H1 (cell line): ENCODE results near the gene SNCAIP.

Source experiments
- CBX5 ChIP-seq: fragments of 300-800, 300-1000 bp; sonication (generic); IDR thresholded peaks from 2 replicates; pipeline ENCODE4 v1.7.1; 2016; ENCODE audit warnings: antibody characterized with exemption, low read length, low read depth
- CEBPB ChIP-seq: IDR thresholded peaks from 2 replicates; pipeline ENCODE4 v1.6.1; 2012; ENCODE audit warnings: low read depth, low read length
- CHD1 ChIP-seq: IDR thresholded peaks from 2 replicates; pipeline ENCODE4 v1.6.1; 2012; ENCODE audit warnings: low read depth, low read length, improper control_type of control experiment
- EP300 ChIP-seq, 2 experiments: IDR thresholded peaks; 1 replicate in 1 of 2; 2 replicates in 1 of 2; pipeline ENCODE4 v1.6.1; 2011 to 2012; ENCODE audit warnings: low read depth in 2 of 2, low read length in 2 of 2, mild to moderate bottlenecking in 2 of 2, borderline replicate concordance in 1 of 2, inconsistent platforms in 1 of 2, moderate library complexity in 1 of 2
- EZH2 ChIP-seq: fragments of 200-600 bp; sonication (generic); IDR thresholded peaks from 2 replicates; pipeline ENCODE4 v1.7.1; 2012; ENCODE audit warnings: low read depth, mild to moderate bottlenecking, moderate library complexity, low read length, inconsistent platforms; ENCODE audit not compliant: severe bottlenecking
- GABPA ChIP-seq: IDR thresholded peaks from 2 replicates; pipeline ENCODE4 v1.6.1; 2011; ENCODE audit warnings: mild to moderate bottlenecking, low read length, moderate library complexity, borderline replicate concordance; ENCODE audit not compliant: insufficient read depth
- JUND ChIP-seq: IDR thresholded peaks from 2 replicates; pipeline ENCODE4 v1.6.1; 2011; ENCODE audit warnings: mild to moderate bottlenecking, improper control_type of control experiment, low read length
- POLR2AphosphoS5 ChIP-seq: IDR thresholded peaks from 2 replicates; pipeline ENCODE4 v1.6.1; 2011; ENCODE audit warnings: low read depth, low read length
- SP2 ChIP-seq: IDR thresholded peaks from 2 replicates; pipeline ENCODE4 v1.6.1; 2012; ENCODE audit warnings: mild to moderate bottlenecking, low read length, inconsistent platforms
- SRF ChIP-seq: IDR thresholded peaks from 2 replicates; pipeline ENCODE4 v1.6.1; 2011; ENCODE audit warnings: mild to moderate bottlenecking, low read depth, low read length, moderate library complexity
- TAF1 ChIP-seq: IDR thresholded peaks from 2 replicates; pipeline ENCODE4 v1.6.1; 2011; ENCODE audit warnings: mild to moderate bottlenecking, low read depth, low read length
- TAF7 ChIP-seq: optimal IDR thresholded peaks from 2 replicates; pipeline ENCODE3; 2011; ENCODE audit warnings: low read depth, mild to moderate bottlenecking, inconsistent platforms, low read length, moderate library complexity, borderline replicate concordance
- TF ChIP-seq, protein P1 (sequence below), 3 experiments: IDR thresholded peaks; 1 replicate in 2 of 3; 2 replicates in 1 of 3; pipeline versions ENCODE4 v1.5.1 to v1.6.1; 2011; ENCODE audit warnings: low read length in 3 of 3, mild to moderate bottlenecking in 3 of 3, inconsistent platforms in 2 of 3, low read depth in 1 of 3, moderate library complexity in 1 of 3; ENCODE audit not compliant: insufficient read depth in 1 of 3; ENCODE audit errors: control extremely low read depth in 1 of 3
- TF ChIP-seq, protein P2 (sequence below): IDR thresholded peaks from 2 replicates; pipeline ENCODE4 v1.6.1; 2012; ENCODE audit warnings: low read length, inconsistent platforms

DNA sequence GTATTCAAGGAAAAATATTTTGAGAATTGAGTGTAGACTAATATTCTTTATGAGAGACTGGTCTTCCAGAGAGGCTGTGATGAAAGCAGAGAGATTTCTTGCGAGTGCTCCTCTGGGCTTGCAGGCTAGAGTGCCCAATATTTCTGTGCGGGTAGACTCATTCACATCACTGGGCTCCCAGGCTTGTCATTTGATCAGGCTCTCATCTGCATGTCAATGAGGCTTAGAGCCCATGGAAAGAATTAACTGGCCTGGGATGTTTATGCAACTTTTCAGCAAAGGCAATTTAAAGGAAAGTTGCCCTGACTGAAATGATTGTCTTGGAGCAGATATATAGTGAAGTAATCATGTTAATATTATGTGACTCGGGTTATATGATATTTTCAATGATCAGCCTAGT is 42.3 kb downstream of the SNCAIP start:
- no peak for TF ChIP-seq TAF1
- no peak for TF ChIP-seq EP300 (IDR thresholded peaks at IDR 0.05; ENCODE audit: borderline replicate concordance in 1 of 2, low read depth in 2 of 2, low read length in 2 of 2)
- TF ChIP-seq, protein P1, sequence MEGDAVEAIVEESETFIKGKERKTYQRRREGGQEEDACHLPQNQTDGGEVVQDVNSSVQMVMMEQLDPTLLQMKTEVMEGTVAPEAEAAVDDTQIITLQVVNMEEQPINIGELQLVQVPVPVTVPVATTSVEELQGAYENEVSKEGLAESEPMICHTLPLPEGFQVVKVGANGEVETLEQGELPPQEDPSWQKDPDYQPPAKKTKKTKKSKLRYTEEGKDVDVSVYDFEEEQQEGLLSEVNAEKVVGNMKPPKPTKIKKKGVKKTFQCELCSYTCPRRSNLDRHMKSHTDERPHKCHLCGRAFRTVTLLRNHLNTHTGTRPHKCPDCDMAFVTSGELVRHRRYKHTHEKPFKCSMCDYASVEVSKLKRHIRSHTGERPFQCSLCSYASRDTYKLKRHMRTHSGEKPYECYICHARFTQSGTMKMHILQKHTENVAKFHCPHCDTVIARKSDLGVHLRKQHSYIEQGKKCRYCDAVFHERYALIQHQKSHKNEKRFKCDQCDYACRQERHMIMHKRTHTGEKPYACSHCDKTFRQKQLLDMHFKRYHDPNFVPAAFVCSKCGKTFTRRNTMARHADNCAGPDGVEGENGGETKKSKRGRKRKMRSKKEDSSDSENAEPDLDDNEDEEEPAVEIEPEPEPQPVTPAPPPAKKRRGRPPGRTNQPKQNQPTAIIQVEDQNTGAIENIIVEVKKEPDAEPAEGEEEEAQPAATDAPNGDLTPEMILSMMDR (IDR thresholded peaks at IDR 0.05; ENCODE audit: control extremely low read depth in 1 of 3, insufficient read depth in 1 of 3, low read depth in 1 of 3, low read length in 3 of 3) = no peak
- peak; percentile 56; the same call in 1 of the 2 replicates for TF ChIP-seq CEBPB
- no peak for TF ChIP-seq GABPA
- TF ChIP-seq EZH2 = no peak
- no peak for TF ChIP-seq JUND
- TF ChIP-seq CHD1 = no peak
- TF ChIP-seq, protein P2, sequence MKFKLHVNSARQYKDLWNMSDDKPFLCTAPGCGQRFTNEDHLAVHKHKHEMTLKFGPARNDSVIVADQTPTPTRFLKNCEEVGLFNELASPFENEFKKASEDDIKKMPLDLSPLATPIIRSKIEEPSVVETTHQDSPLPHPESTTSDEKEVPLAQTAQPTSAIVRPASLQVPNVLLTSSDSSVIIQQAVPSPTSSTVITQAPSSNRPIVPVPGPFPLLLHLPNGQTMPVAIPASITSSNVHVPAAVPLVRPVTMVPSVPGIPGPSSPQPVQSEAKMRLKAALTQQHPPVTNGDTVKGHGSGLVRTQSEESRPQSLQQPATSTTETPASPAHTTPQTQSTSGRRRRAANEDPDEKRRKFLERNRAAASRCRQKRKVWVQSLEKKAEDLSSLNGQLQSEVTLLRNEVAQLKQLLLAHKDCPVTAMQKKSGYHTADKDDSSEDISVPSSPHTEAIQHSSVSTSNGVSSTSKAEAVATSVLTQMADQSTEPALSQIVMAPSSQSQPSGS = no peak
- TF ChIP-seq POLR2AphosphoS5 = no peak
- TF ChIP-seq CBX5 = no peak
- no peak for TF ChIP-seq SRF
- peak; percentile 25 for TF ChIP-seq TAF7
- no peak for TF ChIP-seq SP2
